Glomerular endothelial cell (primary cell): ENCODE data around the gene GTPBP8. TPM values are rescaled to one million over a fixed set of nuclear protein-coding genes. Genes with fewer than 3 reads are reported as not detected.
"Not testable (repeated sequence)": the region's sequence is repeated elsewhere in the genome, so short reads cannot be mapped to it uniquely, and the experiment has no call there.

Experiments used
- DNase-seq: peaks from one replicate; pipeline ENCODE4 v3.0.0-alpha.2; 2011; ENCODE audit warnings: low read depth, low spot score; ENCODE audit errors: extremely low read depth
- total RNA-seq: library from RNA; depleted of rRNA; stranded (reverse); fragments of >200 nt; gene quantifications from 2 replicates; pipeline ENCODE4 v1.2.3, GENCODE V29; 2015

Gene GTPBP8
- total RNA-seq, 1 donor from 2014 or later, result 14.4 TPM

- DNase-seq, result no peak
Observed at GRCh38 chr3:112995800-112996199, 5.0 kb downstream of the GTPBP8 start.

DNA sequence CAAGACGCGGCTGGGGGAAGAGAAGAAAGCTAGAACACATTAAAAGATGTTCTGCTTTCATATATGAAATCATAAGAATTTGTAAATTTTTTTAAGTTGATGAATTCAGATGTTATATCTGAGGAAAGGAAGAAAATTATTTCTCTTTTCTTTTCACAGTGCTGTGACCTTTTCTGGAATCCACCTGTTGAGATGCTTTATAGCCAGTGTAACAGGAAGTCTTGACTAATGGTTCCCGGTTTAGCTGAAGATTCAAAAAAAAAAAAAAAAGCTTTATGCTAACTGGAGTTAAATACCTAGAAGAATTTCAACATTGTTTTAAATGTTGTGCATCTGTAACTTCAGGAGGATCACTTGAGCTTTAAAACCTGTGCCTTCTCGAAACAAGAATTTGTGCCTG is 9.9 kb downstream of the GTPBP8 start:
- DNase-seq, result no peak

GRCh38 chr3:113002037-113002436 is 11.3 kb downstream of the GTPBP8 start:
- DNase-seq, result no peak

DNA sequence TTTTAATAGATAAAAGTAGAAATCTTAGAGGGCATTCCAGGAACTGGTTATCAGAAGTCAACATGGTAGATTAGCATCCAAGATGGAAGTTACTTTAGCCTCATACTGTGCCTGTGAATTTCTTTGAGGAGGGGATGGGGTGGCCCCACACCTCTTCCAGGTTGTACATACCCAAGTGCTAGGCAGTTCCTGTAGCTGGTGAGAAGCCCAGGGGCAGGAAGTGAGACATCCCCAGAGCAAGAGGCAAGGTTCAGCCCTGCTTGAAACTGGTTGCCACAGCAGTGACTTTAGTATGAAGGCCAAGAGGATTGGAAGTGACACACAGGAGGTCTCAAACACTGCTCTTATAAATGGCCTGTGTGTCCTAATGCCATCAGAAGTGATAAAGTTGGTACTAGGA is 11.9 kb downstream of the GTPBP8 start:
- no peak for DNase-seq

DNA sequence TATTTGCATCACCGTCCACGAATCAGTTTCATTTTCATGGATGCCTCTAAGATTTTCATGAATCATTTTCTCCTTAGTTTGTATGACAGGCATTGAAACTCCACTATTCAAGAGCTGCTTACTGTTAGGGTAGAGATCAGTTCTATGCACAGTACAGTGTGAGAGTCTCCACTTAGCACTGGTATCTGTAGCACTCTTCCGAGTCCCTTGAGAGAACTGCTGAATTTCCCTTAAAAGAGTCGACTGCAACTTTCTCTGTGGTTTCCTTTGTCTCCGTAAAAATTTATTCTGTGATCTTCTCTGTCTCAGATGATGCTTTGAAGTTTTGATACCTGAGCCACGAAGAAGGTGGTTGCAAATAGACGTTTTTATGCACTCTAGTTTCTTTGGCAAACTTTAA is 14.8 kb downstream of the GTPBP8 start:
- DNase-seq, result no peak

- DNase-seq, result no peak
Observed at GRCh38 chr3:113006359-113007056, 15.7 kb downstream of the GTPBP8 start.

DNA sequence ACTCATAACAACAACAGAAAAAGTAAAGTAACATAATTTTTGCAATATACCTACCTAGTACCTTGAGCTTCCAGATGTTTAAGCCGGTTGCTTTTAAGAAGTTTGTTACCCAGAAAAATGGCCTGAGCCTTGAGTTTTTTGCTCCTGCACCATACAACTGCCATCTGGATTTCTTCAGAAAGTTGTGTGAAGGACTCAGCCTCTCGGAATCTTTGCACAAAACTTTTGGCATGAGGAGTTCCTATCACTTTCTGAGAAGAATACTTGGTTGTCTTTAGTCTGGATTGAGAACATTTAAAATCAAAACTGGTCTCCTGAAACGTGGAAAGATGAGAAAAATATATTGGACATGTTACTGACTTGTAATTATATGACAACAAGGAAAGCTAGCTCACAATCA is 17.3 kb downstream of the GTPBP8 start:
- no peak for DNase-seq

DNA sequence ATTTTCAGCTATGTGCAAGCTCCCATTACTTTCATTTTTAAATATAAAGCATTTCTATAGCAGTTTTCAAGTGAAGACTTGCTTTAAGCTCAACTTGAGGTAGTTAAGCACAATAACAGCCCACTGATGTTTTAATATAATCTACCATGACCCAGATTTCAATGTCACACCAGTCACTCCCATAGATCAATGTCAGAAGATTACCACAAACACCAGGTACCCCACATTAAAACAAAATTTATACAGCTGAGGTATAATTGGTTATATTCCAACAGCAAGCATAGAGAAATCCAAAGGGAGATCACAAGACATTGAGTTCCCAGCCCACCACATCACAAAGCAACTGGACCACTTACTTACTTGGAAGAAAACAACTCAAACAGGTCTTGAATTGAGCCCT is 22.8 kb downstream of the GTPBP8 start:
- DNase-seq, result no peak

- DNase-seq, result no peak
Observed at GRCh38 chr3:113018536-113019181, 27.9 kb downstream of the GTPBP8 start.

DNA sequence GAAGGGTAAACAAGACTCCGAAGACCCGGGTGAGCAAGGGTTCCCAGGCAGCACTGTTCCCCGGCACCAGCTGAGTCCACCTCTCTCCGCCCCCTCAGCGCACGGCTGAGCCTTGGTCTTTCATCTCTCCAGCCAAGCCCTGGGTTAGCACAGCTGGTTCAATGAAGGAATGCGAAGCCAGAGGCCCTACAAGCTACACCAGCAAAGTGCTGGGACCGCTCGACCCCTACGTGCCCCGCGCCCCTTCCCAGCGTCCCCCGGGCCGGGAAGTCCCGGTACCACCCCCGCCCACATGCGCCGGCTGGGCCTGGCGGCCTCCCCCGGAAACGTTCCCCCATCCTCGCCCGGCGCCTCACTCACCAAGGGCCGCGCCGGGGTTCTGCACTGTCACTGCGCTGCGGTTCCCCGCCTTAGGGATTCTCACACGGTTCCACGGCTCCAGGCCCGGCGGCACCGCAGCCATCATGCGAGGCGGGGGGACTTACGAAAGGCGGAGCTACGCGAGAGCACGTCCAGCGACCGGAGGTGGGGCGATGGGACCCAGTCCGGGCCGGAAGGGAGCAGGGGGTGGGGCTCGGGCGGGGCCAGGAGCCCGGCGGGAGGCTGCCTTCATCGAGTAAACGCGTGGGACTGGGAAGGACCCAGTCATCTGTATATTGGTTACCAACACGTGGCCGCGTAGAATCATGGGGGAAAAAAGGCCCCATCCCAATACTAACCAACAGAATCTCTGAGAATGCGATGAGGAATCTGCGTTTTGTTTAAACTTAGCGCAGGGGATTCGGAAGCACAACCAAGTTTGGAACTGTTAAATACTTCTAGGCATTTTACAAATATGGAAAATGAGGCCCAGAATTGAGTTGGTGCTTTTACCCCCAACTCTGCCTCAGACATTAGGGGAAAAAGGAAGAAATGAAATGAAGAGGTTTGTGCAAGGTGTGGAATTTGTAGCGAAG is 28.7 kb downstream of the GTPBP8 start:
- peak; percentile 27 for DNase-seq

DNA sequence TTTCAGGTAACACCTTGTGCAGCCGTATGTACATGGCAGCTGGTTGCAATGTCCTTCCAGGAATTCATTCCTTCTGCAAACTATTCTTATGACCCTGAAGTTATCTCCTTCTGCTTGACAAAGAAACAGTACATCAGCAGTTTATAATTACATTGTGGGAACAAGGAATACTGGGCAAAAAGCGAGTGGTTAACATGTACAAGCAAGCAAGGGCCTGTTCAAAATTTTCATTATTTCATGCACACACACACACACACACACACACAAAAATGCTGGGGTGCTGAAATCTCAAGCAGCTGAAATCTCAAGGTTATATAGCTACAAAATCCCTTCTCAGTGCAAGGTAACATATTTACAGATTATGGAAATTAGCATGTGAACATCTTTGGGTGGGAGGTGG is 30.7 kb downstream of the GTPBP8 start:
- DNase-seq, result no peak

- no peak for DNase-seq
Observed at GRCh38 chr3:113034011-113034410, 43.2 kb downstream of the GTPBP8 start.

GRCh38 chr3:113035387-113035982 is 44.7 kb downstream of the GTPBP8 start:
- DNase-seq, result no peak

GRCh38 chr3:113038328-113038727 is 47.5 kb downstream of the GTPBP8 start:
- DNase-seq, result no peak

GRCh38 chr3:113039546-113039945 is 48.8 kb downstream of the GTPBP8 start:
- DNase-seq, result no peak

DNA sequence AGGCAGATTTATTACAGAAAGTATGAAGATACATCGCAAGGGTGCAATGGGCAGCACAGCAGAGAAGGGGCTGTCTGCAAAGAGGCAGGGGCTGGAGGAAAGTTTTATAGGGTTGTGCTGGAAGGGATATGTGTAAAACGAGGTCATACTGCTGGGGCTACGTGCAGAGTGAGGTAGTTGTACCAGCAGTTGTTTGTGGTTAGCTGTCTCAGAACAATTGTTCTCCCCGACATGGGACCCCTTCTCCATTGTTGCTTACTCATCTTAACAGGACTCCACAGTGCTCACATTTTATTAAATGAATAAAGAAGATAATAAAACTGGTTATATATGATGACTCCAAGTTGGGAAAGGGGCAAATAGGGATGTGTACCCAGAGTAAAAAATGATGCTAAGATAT is 49.4 kb downstream of the GTPBP8 start:
- no peak for DNase-seq

GRCh38 chr3:113043686-113044085 is 52.9 kb downstream of the GTPBP8 start:
- no peak for DNase-seq

DNA sequence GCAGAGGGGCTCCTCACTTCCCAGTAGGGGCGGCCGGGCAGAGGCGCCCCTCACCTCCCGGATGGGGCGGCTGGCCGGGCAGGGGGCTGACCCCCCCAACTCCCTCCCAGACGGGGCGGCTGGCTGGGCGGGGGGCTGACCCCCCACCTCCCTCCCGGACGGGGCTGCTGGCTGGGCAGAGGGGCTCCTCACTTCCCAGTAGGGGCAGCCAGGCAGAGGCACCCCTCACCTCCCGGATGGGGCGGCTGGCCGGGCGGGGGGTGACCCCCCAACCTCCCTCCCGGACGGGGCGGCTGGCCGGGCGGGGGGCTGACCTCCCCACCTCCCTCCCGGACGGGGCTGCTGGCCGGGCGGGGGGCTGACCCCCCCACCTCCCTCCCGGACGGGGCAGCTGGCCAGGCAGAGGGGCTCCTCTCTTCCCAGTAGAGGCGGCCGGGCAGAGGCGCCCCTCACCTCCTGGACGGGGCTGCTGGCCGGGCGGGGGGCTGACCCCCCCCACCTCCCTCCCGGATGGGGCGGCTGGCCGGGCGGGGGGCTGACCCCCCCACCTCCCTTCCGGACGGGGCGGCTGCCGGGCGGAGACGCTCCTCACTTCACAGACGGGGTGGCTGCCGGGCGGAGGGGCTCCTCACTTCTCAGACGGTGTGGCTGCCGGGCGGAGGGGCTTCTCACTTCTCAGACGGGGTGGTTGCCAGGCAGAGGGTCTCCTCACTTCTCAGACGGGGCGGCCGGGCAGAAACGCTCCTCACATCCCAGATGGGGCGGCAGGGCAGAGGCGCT is 55.6 kb downstream of the GTPBP8 start:
- not testable (repeated sequence) for DNase-seq

DNA sequence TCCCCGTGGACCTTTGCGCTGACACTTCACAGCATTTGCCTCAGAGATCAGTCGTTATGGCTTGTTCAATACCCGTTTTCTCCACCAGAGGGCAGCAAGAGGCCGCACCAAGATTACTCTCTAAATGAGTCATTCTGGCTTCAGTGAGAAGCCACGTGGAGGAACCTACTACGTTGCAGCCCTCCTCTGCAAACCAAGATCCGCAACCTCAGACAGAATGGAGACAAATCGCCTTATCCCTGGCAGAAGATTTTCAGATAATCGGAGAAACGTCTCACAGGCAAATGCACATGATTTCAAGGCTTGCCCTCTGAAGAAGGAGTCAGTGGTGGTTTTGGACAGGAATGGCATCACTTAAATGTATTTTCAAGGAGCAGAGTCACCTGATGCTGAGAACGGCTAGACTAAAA is 60.5 kb downstream of the GTPBP8 start:
- peak; percentile 42 for DNase-seq
